HepG2 (cell line): ENCODE data around the gene WNT3. TPM values are rescaled to one million over a fixed set of nuclear protein-coding genes. Genes with fewer than 3 reads are reported as not detected.

Source experiments
- AFF4 ChIP-seq: sonication (generic); formaldehyde crosslinking; IDR thresholded peaks from 2 replicates; pipeline ENCODE4 v1.4.0; 2020; ENCODE audit warnings: missing genetic modification reagents
- ARNTL ChIP-seq: sonication (generic); formaldehyde crosslinking; IDR thresholded peaks from 2 replicates; pipeline ENCODE4 v1.4.0; 2020; ENCODE audit warnings: mild to moderate bottlenecking, missing genetic modification reagents
- MTA3 ChIP-seq: sonication (generic); formaldehyde crosslinking; IDR thresholded peaks from 2 replicates; pipeline ENCODE4 v1.4.0; 2020; ENCODE audit warnings: missing genetic modification reagents
- NPAS2 ChIP-seq: sonication (generic); formaldehyde crosslinking; IDR thresholded peaks from 2 replicates; pipeline ENCODE4 v1.8.0; 2022; ENCODE audit warnings: mild to moderate bottlenecking, missing genetic modification reagents, borderline replicate concordance
- PTBP1 ChIP-seq: fragments of 200-400 bp; formaldehyde crosslinking; IDR thresholded peaks from 2 replicates; pipeline ENCODE4 v1.6.1; 2018; ENCODE audit warnings: low read length, low read depth; ENCODE audit not compliant: poor library complexity, severe bottlenecking
- RAD21 ChIP-seq: fragments of 450-650 bp; formaldehyde crosslinking; IDR thresholded peaks from 2 replicates; pipeline ENCODE4 v1.5.0; 2020; ENCODE audit warnings: mild to moderate bottlenecking
- RARA ChIP-seq: IDR thresholded peaks from 2 replicates; pipeline ENCODE4 v1.6.1; 2016; ENCODE audit warnings: missing genetic modification reagents, missing compliant biosample characterization
- REPIN1 ChIP-seq: sonication (generic); formaldehyde crosslinking; IDR thresholded peaks from 2 replicates; pipeline ENCODE4 v1.8.0; 2022; ENCODE audit warnings: missing genetic modification reagents, low read depth, mild to moderate bottlenecking, borderline replicate concordance
- SETDB1 ChIP-seq: sonication (generic); formaldehyde crosslinking; IDR thresholded peaks from 2 replicates; pipeline ENCODE4 v1.5.1; 2020; ENCODE audit warnings: missing genetic modification reagents, mild to moderate bottlenecking, borderline replicate concordance
- TBL1XR1 ChIP-seq: fragments of 150-350 bp; IDR thresholded peaks from 2 replicates; pipeline ENCODE4 v1.6.1; 2014; ENCODE audit warnings: borderline replicate concordance, low read length; ENCODE audit not compliant: partially characterized antibody
- TCF7 ChIP-seq: sonication (generic); IDR thresholded peaks from 2 replicates; pipeline ENCODE4 v1.6.1; 2016; ENCODE audit warnings: antibody characterized with exemption, low read depth
- ZNF253 ChIP-seq: sonication (generic); formaldehyde crosslinking; IDR thresholded peaks from 2 replicates; pipeline ENCODE4 v1.8.0; 2022; ENCODE audit warnings: mild to moderate bottlenecking, missing genetic modification reagents, borderline replicate concordance
- ZNF549 ChIP-seq: sonication (generic); formaldehyde crosslinking; IDR thresholded peaks from 2 replicates; pipeline ENCODE4 v1.5.0; 2020; ENCODE audit warnings: missing genetic modification reagents
- ZNF660 ChIP-seq: sonication (generic); formaldehyde crosslinking; IDR thresholded peaks from 2 replicates; pipeline ENCODE4 v1.5.1; 2020; ENCODE audit warnings: mild to moderate bottlenecking, low read depth, missing genetic modification reagents, borderline replicate concordance
- ZSCAN30 ChIP-seq: sonication (generic); formaldehyde crosslinking; IDR thresholded peaks from 2 replicates; pipeline ENCODE4 v1.5.0; 2020; ENCODE audit warnings: mild to moderate bottlenecking, missing genetic modification reagents
- polyA plus RNA-seq, 8 experiments: library from polyadenylated mRNA; depleted of rRNA in 3 of 8; stranded (reverse) in 7 of 8; unstranded in 1 of 8; fragments of >200 nt; fragmentation: Illumina TruSeq in 4 of 8; extraction: Trizol in 4 of 8; gene quantifications; 2 replicates each; pipeline versions ENCODE4 v1.2.1 to v1.2.3, GENCODE V29; 2011 to 2016; ENCODE audit warnings: low read depth in 4 of 8, missing spikeins in 1 of 8, mixed read lengths in 1 of 8; ENCODE audit not compliant: insufficient read depth in 1 of 8
- total RNA-seq, 5 experiments: library from RNA; depleted of rRNA; stranded (reverse); fragments of >200 nt; fragmentation: Illumina TruSeq; extraction: Trizol; gene quantifications; 2 replicates each; pipeline ENCODE4 v1.2.3, GENCODE V29; 2016; ENCODE audit warnings: low read depth in 1 of 5
- TF ChIP-seq, protein P1 (sequence below): sonication (generic); formaldehyde crosslinking; IDR thresholded peaks from 2 replicates; pipeline ENCODE4 v1.4.0; 2020; ENCODE audit warnings: low read depth, missing genetic modification reagents
- TF ChIP-seq, protein P2 (sequence below): sonication (generic); formaldehyde crosslinking; IDR thresholded peaks from 2 replicates; pipeline ENCODE4 v1.4.0; 2020; ENCODE audit warnings: mild to moderate bottlenecking, low read depth, missing genetic modification reagents

The WNT3 gene
- total and polyA plus RNA-seq, 2 of the 13 experiments (the other 11 are each of a cell fraction or from before 2014, with no cell fraction given): 8.5 to 10.3 TPM

GRCh38 chr17:46770439-46770817 lies 48.1 kb downstream of the WNT3 start (continued):
- no peak for TF ChIP-seq ZNF253 (CRISPR knock-in tag)
- no peak; the same call in 1 of the 2 replicates for TF ChIP-seq AFF4
- TF ChIP-seq SETDB1 (CRISPR knock-in tag): no peak
- TF ChIP-seq TCF7: no peak
- TF ChIP-seq MTA3: no peak
- TF ChIP-seq, protein P1, sequence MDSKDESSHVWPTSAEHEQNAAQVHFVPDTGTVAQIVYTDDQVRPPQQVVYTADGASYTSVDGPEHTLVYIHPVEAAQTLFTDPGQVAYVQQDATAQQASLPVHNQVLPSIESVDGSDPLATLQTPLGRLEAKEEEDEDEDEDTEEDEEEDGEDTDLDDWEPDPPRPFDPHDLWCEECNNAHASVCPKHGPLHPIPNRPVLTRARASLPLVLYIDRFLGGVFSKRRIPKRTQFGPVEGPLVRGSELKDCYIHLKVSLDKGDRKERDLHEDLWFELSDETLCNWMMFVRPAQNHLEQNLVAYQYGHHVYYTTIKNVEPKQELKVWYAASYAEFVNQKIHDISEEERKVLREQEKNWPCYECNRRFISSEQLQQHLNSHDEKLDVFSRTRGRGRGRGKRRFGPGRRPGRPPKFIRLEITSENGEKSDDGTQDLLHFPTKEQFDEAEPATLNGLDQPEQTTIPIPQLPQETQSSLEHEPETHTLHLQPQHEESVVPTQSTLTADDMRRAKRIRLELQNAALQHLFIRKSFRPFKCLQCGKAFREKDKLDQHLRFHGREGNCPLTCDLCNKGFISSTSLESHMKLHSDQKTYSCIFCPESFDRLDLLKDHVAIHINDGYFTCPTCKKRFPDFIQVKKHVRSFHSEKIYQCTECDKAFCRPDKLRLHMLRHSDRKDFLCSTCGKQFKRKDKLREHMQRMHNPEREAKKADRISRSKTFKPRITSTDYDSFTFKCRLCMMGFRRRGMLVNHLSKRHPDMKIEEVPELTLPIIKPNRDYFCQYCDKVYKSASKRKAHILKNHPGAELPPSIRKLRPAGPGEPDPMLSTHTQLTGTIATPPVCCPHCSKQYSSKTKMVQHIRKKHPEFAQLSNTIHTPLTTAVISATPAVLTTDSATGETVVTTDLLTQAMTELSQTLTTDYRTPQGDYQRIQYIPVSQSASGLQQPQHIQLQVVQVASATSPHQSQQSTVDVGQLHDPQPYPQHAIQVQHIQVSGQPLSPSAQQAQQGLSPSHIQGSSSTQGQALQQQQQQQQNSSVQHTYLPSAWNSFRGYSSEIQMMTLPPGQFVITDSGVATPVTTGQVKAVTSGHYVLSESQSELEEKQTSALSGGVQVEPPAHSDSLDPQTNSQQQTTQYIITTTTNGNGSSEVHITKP (CRISPR knock-in tag): no peak
- no peak for TF ChIP-seq PTBP1
- peak; percentile 72 for TF ChIP-seq ARNTL (CRISPR knock-in tag)
- TF ChIP-seq ZNF660: no peak
- no peak for TF ChIP-seq ZSCAN30 (CRISPR knock-in tag)
- no peak for TF ChIP-seq RARA
- TF ChIP-seq ZNF549 (CRISPR knock-in tag): no peak
- TF ChIP-seq, protein P2, sequence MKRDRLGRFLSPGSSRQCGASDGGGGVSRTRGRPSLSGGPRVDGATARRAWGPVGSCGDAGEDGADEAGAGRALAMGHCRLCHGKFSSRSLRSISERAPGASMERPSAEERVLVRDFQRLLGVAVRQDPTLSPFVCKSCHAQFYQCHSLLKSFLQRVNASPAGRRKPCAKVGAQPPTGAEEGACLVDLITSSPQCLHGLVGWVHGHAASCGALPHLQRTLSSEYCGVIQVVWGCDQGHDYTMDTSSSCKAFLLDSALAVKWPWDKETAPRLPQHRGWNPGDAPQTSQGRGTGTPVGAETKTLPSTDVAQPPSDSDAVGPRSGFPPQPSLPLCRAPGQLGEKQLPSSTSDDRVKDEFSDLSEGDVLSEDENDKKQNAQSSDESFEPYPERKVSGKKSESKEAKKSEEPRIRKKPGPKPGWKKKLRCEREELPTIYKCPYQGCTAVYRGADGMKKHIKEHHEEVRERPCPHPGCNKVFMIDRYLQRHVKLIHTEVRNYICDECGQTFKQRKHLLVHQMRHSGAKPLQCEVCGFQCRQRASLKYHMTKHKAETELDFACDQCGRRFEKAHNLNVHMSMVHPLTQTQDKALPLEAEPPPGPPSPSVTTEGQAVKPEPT (CRISPR knock-in tag): peak; percentile 62; the same call in 1 of the 2 replicates
- TF ChIP-seq RAD21: no peak
- no peak for TF ChIP-seq TBL1XR1
- TF ChIP-seq REPIN1 (CRISPR knock-in tag): no peak
- TF ChIP-seq NPAS2: no peak
